Heart right ventricle (tissue), 16 donors: ENCODE data around the gene PARN. TPM values are rescaled to one million over a fixed set of nuclear protein-coding genes. Genes with fewer than 3 reads are reported as not detected.
A peak's percentile ranks its signal among the peaks of the same experiment; 100 is the strongest.

Experiments used
- ATAC-seq, 8 donors: fragments of 200-7000 bp; cut with Tn5 transposase; one replicate each; pipeline ENCODE4 v1.9.1; 2020; ENCODE audit warnings: mild to moderate bottlenecking in 8 of 8, moderate library complexity in 8 of 8, moderate number of reproducible peaks in 1 of 8
- DNase-seq, 2 donors: peaks; one replicate each; pipeline ENCODE4 v3.0.0-alpha.2; 2020
- H3K27ac ChIP-seq, 10 donors: fragments of 200-600 bp; sonication (generic) in 2 of 10; one replicate each; pipeline versions ENCODE4 v1.5.0 to v1.8.0; 2020 to 2022; ENCODE audit warnings: mild to moderate bottlenecking in 3 of 10
- H3K27me3 ChIP-seq, 7 donors: fragments of 200-600 bp; one replicate each; pipeline ENCODE4 v1.8.0; 2021 to 2022; ENCODE audit warnings: mild to moderate bottlenecking in 2 of 7
- H3K36me3 ChIP-seq, 9 donors: fragments of 200-600 bp; sonication (generic) in 1 of 9; one replicate each; pipeline versions ENCODE4 v1.5.0 to v1.8.0; 2020 to 2022; ENCODE audit warnings: mild to moderate bottlenecking in 2 of 9
- H3K4me1 ChIP-seq, 9 donors: fragments of 200-600 bp; sonication (generic) in 1 of 9; one replicate each; pipeline versions ENCODE4 v1.5.0 to v1.8.0; 2020 to 2022; ENCODE audit warnings: mild to moderate bottlenecking in 4 of 9
- H3K4me3 ChIP-seq, 10 donors: fragments of 200-600 bp; sonication (generic) in 2 of 10; one replicate each; pipeline versions ENCODE4 v1.5.0 to v1.8.0; 2020 to 2022; ENCODE audit warnings: mild to moderate bottlenecking in 7 of 10, moderate library complexity in 2 of 10
- H3K9me3 ChIP-seq, 11 donors: fragments of 200-600 bp in 10 of 11; sonication (generic) in 2 of 11; one replicate each; pipeline versions ENCODE4 v1.5.0 to v1.8.0; 2013 to 2022; ENCODE audit warnings: mild to moderate bottlenecking in 2 of 11, control low read depth in 1 of 11, moderate library complexity in 1 of 11
- WGBS, 2 donors: extraction: QIAGEN DNeasy Blood & Tissue Kit; methylation state at CpG; one replicate each; pipeline ENCODE4 v1.1.7; 2013; ENCODE audit warnings: inconsistent platforms in 1 of 2; 5-methylcytosine and 5-hydroxymethylcytosine counted together
- intact Hi-C, 10 donors: fragments of 100-400 bp; cut with DNase I; formaldehyde crosslinking; loops; one replicate each; pipeline versions ENCODE4 v1.11.1 to v1.14.2; 2022
- polyA plus RNA-seq, 2 donors: library from polyadenylated mRNA; stranded (reverse); fragments of 200-250 nt; gene quantifications; one replicate each; pipeline ENCODE4 v1.2.3, GENCODE V29; 2013
- total RNA-seq, 10 donors: library from RNA; stranded (reverse); fragmentation: NEBNext Ultra II Directional in 3 of 10; extraction: Animal tissue kit (Norgen Biotek cat#: 25700) in 3 of 10; gene quantifications; one replicate each; pipeline versions ENCODE4 v1.2.1 to v1.2.4, GENCODE V29; 2021 to 2023
- TF ChIP-seq, protein P1 (sequence below), 9 donors: fragments of 200-600 bp; sonication (generic) in 2 of 9; IDR thresholded peaks; one replicate each; pipeline versions ENCODE4 v1.5.0 to v1.8.0; 2021 to 2022; ENCODE audit warnings: antibody characterized with exemption in 9 of 9, mild to moderate bottlenecking in 5 of 9, moderate library complexity in 1 of 9
- donor health status: Arrhythmogenic right ventricular cardiomyopathy.
- donor health status: ischemic (EF 13 %, LVEDD 7.1; RV severe dilation, severe dysfunction).
- donor health status: healthy with polysubstance abuse.
- donor health status: DM: no; HTN: yes; CAD: no.
- donor health status: DM: no; HTN: no; CAD: no.
- donor health status: ischemic (EF 25% LVEDD 6.9; RV normal size, moderate dysfunction).
- donor health status: ischemic (EF 25% LVEDD 5.7; RV mildly dilated, moderate dysfunction).
- donor health status: healthy.
- donor health status: DM: yes; HTN: yes; CAD: no.
- donor health status: Ischemic cardiomyopathy.
- donor health status: ischemic (EF 35%, LVEDD 5.7; RV mildly dilated, moderate dysfunction).
- donor health status: nonischemic (EF 11% LVEDD 7.7; RV severe dilation, severe dysfunction).
- donor health status: DM: yes; HTN: yes; CAD: no.
- donor health status: PGD.
- donor health status: ischemic (EF 29% LVEDD 5.4; RV normal size, mild dysfunction).
- donor health status: nonischemic (EF 23%, LVEDD 6.1; RV moderate dilation, normal function).

The PARN gene
- total and polyA plus RNA-seq, 12 donors, result 7.0 to 25.3 (median 22.8) TPM

DNA sequence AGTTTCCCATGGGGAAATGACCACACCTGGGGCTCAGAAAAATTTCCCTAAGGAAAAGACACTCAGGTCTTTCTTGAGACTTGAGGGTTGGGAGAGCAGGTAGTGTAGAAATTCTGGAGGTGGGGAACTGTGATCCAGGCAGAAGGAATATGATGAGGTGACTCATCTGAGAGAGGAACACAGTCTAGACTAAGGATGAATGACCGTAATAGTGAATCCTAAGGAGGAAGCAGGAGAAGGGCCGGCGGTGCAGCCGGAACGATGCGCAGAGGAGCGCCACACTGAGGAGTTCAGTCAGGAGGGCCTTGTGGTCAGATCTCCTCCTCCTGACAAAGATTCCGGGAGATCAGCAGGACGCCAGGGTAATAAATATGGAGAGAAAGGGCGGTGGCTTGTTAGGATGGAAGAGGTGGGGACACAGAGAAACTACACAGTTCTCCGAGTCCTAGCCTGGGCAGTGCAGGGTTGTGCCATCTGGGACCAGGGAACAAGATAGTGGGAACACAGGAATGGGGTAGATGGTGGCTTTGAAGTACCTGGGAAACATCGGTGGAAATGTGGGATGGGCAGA, 135.6 kb downstream of the PARN start:
- no peak overlapping the region for H3K27ac ChIP-seq
- no peak overlapping the region for H3K4me3 ChIP-seq
- ATAC-seq (no peak), DNase-seq (no peak)
- H3K4me1 ChIP-seq, result peaks cover 0 to 56% (median 35%) of the 10 kb centered on the region in 9 donors
- H3K9me3 ChIP-seq, result no peaks in the 10 kb centered on the region
- H3K27me3 ChIP-seq, result no peaks in the 10 kb centered on the region
- 98% methylated on average over 12 of the region's 12 CpGs for WGBS, 2 donors
- TF ChIP-seq, protein P1, sequence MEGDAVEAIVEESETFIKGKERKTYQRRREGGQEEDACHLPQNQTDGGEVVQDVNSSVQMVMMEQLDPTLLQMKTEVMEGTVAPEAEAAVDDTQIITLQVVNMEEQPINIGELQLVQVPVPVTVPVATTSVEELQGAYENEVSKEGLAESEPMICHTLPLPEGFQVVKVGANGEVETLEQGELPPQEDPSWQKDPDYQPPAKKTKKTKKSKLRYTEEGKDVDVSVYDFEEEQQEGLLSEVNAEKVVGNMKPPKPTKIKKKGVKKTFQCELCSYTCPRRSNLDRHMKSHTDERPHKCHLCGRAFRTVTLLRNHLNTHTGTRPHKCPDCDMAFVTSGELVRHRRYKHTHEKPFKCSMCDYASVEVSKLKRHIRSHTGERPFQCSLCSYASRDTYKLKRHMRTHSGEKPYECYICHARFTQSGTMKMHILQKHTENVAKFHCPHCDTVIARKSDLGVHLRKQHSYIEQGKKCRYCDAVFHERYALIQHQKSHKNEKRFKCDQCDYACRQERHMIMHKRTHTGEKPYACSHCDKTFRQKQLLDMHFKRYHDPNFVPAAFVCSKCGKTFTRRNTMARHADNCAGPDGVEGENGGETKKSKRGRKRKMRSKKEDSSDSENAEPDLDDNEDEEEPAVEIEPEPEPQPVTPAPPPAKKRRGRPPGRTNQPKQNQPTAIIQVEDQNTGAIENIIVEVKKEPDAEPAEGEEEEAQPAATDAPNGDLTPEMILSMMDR (IDR thresholded peaks at IDR 0.05), result no peak
- intact Hi-C loops, result loop anchor here in 1 of 10 donors (10.0 kb wide), 2 partner anchors 60 to 190 kb away; no protein-coding TSS in a partner anchor
- no peaks in the 10 kb centered on the region for H3K36me3 ChIP-seq

DNA sequence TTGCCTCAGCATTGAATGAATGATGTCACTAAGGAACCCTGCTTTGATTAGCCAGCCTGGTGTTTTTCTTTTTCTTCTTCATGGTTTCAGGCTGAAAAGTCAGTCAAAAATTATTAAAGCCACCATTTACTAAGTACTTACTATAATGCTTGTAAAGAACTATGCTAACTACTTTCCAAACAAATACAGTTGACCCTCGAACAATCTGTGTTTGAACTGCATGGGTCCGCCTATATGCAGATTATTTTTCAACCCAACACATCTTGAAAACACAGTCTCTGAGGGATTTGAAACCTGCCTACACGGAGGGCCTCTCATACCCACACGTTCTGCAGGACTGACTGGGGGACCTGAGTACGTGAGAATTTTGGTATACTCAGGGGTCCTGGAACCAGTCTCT, 136.3 kb downstream of the PARN start:
- H3K9me3 ChIP-seq, result no peaks in the 10 kb centered on the region
- WGBS, 2 donors, result 93 to 95% methylated on average over 5 of the region's 5 CpGs
- H3K36me3 ChIP-seq, result no peaks in the 10 kb centered on the region
- H3K27ac ChIP-seq, result no peak overlapping the region
- intact Hi-C loops, result loop anchor here in 1 of 10 donors (10.0 kb wide), 2 partner anchors 61 to 189 kb away; no protein-coding TSS in a partner anchor
- TF ChIP-seq, protein P1 (IDR thresholded peaks at IDR 0.05), result no peak
- DNase-seq (no peak), ATAC-seq (no peak)
- H3K4me1 ChIP-seq, result peaks cover 0 to 59% (median 35%) of the 10 kb centered on the region in 9 donors
- no peaks in the 10 kb centered on the region for H3K27me3 ChIP-seq
- H3K4me3 ChIP-seq, result no peak overlapping the region

DNA sequence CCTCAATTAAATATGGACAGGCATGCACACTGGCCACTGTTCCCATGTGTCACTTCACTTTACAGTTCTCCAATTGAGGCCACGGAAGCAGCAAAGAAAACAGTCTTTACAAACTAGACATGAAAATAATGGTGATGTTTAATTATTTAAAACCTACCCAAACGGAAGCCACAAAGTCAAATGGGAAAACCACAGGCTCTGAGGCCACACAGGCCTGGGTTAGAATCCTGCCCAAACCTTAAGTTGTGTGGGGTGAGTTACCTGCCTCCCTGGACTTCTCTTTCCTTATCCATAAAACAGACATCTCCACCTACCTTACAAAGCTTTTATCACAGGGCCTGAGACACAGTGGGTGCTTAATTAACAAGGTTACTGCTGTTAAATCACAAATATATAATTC, 137.4 kb downstream of the PARN start:
- Histone ChIP-seq H3K4me1 (peaks cover 0 to 66% (median 42%) of the 10 kb centered on the region in 9 donors), H3K36me3 (no peaks in the 10 kb centered on the region), H3K4me3 (no peak overlapping the region), H3K27me3 (no peaks in the 10 kb centered on the region), H3K9me3 (no peaks in the 10 kb centered on the region), H3K27ac (peak overlapping the region in 3 of 10 donors; percentile 32 to 68 (median 32))
- no peak for DNase-seq
- 88 to 92% methylated on average over 2 of the region's 2 CpGs for WGBS, 2 donors
- intact Hi-C loops, result loop anchor here in 1 of 10 donors (10.0 kb wide), 2 partner anchors 62 to 188 kb away; no protein-coding TSS in a partner anchor
- TF ChIP-seq, protein P1 (IDR thresholded peaks at IDR 0.05), result no peak
- no peak for ATAC-seq

DNA sequence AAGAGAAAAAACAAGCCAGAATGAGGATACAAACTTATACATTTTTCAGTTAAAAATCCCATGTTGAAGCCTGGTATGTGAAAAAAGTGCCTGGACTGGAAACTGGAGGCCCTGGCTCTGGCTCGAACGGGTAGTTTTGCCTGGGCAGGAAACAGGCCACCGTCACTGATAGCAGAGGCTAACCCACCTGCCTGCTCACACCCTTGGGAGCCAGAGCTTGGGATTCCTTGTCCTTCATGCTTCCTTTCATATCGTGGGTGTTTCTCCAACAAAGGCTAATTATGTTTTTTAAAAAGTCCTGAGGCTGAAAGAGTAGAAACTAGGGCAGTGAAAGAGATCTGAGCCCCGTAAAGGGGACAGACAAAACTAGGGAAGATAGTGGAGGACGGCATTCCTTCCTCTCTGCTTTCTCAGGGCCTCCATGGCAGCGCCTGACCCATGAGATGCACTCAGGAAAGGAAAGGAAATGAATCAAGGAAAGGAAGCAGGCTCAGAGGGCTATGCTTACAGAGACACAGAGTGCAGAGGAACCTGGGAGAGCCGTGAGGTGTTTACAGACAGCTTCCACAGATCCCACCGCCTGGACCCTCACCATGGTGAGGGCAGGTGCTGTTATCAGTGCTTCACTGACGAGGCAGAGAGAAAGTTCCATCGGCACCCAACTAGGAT, 138.1 kb downstream of the PARN start:
- Histone ChIP-seq H3K4me3 (no peak overlapping the region), H3K36me3 (no peaks in the 10 kb centered on the region), H3K9me3 (no peaks in the 10 kb centered on the region), H3K27ac (peak overlapping the region in 5 of 10 donors; percentile 21 to 68 (median 32)), H3K4me1 (peaks cover 0 to 67% (median 42%) of the 10 kb centered on the region in 9 donors), H3K27me3 (no peaks in the 10 kb centered on the region)
- ATAC-seq (no peak), DNase-seq (no peak)
- WGBS, 2 donors, result 54 to 69% methylated on average over 11 of the region's 11 CpGs
- intact Hi-C loops, result loop anchor here in 1 of 10 donors (10.0 kb wide), 2 partner anchors 63 to 187 kb away; no protein-coding TSS in a partner anchor
- TF ChIP-seq, protein P1 (IDR thresholded peaks at IDR 0.05), result no peak
